ENCODE results near the gene MEFV.
"Not testable (repeated sequence)": the region's sequence is repeated elsewhere in the genome, so short reads cannot be mapped to it uniquely, and the experiment has no call there.

The MEFV gene

GRCh38 chr16:3281222-3281820 is 24.9 kb upstream of the MEFV start:
- H3K27ac ChIP-seq, result peak overlapping the region; percentile 91
- peaks cover 8% of the 10 kb centered on the region; the same call in 1 of the 2 replicates for H3K36me3 ChIP-seq (ENCODE audit: insufficient read depth)
- H3K79me2 ChIP-seq (ENCODE audit: insufficient read depth, low read depth), result peaks cover 29% of the 10 kb centered on the region
- no peak for TF ChIP-seq CTCF (conservative IDR thresholded peaks at IDR 0.05; ENCODE audit: low read depth, low read length)
- no peak overlapping the region for H3K4me3 ChIP-seq (IDR thresholded peaks at IDR 0.05; ENCODE audit: insufficient read depth, low read depth, low read length)
- peak overlapping the region; percentile 65; the same call in 1 of the 2 replicates for H2AFZ ChIP-seq (ENCODE audit: low read depth)
- peak overlapping the region; percentile 52 for H3K4me2 ChIP-seq
- H3K27me3 ChIP-seq (ENCODE audit: insufficient read depth, low read depth), result no peaks in the 10 kb centered on the region
- H3K9ac ChIP-seq, result peak overlapping the region; percentile 88; the same call in 1 of the 2 replicates
- peaks cover 25% of the 10 kb centered on the region for H3K4me1 ChIP-seq (ENCODE audit: low read depth, poor library complexity, severe bottlenecking)
- H4K20me1 ChIP-seq (ENCODE audit: insufficient read depth), result no peaks in the 10 kb centered on the region

DNA sequence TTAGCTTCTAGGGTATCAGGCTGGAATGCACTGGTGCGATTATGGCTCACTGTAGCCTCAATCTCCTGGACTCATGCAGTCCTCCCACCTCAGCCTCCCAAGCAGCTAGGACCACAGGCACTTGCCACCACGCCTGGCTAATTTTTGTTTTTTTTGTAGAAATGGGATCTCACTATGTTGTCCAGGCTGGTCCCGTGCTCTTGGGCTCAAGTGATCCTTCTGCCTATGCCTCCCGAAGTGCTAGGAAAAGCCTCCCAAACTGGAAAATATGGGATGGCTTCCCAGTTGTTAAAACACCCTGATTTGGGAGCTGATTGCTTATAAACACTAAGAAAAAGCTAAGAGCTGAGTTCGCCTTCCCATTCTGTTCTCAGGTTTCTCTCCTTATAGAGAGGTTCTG is 20.2 kb upstream of the MEFV start:
- no peaks in the 10 kb centered on the region for H3K36me3 ChIP-seq (ENCODE audit: insufficient read depth)
- H3K9ac ChIP-seq, result no peak overlapping the region
- no peaks in the 10 kb centered on the region for H3K79me2 ChIP-seq (ENCODE audit: insufficient read depth, low read depth)
- no peak for TF ChIP-seq CTCF (conservative IDR thresholded peaks at IDR 0.05; ENCODE audit: low read depth, low read length)
- no peak overlapping the region for H3K4me3 ChIP-seq (IDR thresholded peaks at IDR 0.05; ENCODE audit: insufficient read depth, low read depth, low read length)
- no peak overlapping the region for H2AFZ ChIP-seq (ENCODE audit: low read depth)
- peaks cover 12% of the 10 kb centered on the region for H3K4me1 ChIP-seq (ENCODE audit: low read depth, poor library complexity, severe bottlenecking)
- no peak overlapping the region for H3K27ac ChIP-seq
- H4K20me1 ChIP-seq (ENCODE audit: insufficient read depth), result no peaks in the 10 kb centered on the region
- H3K4me2 ChIP-seq, result no peak overlapping the region
- H3K27me3 ChIP-seq (ENCODE audit: insufficient read depth, low read depth), result no peaks in the 10 kb centered on the region

DNA sequence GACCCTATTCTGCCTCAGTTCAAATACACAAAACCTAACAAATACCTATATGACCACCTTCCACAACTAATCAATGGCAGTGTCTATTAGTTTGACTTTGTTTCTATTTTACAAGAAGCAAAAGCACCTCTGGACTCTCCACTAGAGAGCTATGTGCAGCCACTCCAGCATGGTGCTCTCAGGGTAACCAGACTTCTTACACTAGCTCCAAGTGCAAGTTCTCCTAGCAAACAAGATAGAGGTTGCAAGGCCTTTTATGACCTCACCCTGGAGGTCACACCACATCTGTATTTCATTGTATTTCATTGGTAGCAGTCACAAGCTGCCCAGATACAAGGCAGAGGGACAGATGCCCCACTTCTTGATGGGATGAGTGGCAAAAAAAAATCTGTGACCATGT is 18.5 kb upstream of the MEFV start:
- Histone ChIP-seq H3K27me3 (ENCODE audit: insufficient read depth, low read depth) (no peaks in the 10 kb centered on the region), H3K79me2 (ENCODE audit: insufficient read depth, low read depth) (no peaks in the 10 kb centered on the region), H2AFZ (ENCODE audit: low read depth) (no peak overlapping the region), H3K27ac (no peak overlapping the region), H3K4me2 (no peak overlapping the region), H3K4me1 (ENCODE audit: low read depth, poor library complexity, severe bottlenecking) (peaks cover 3% of the 10 kb centered on the region), H4K20me1 (ENCODE audit: insufficient read depth) (no peaks in the 10 kb centered on the region), H3K9ac (no peak overlapping the region), H3K4me3 (IDR thresholded peaks at IDR 0.05; ENCODE audit: insufficient read depth, low read depth, low read length) (no peak overlapping the region), H3K36me3 (ENCODE audit: insufficient read depth) (no peaks in the 10 kb centered on the region)
- no peak for TF ChIP-seq CTCF (conservative IDR thresholded peaks at IDR 0.05; ENCODE audit: low read depth, low read length)

DNA sequence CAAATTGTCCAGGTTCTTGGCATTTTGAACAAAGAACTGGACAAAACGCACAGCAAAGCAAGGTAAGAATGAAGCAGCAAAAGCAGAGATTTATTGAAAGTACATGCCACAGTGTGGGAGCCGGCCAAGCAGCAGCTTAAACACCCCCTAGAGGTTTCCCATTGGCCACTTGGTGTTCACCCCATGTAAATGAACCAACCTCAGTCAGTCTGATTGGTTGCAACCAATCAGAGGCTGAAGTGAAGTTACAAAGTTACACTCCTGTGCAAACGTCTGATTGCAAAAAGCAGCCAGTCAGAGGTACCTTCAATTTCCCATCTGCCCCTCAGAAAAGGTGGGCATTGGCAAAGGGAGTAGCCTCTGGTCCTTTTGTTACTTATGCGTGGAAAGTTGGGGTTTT is 18.1 kb upstream of the MEFV start:
- no peaks in the 10 kb centered on the region for H3K27me3 ChIP-seq (ENCODE audit: insufficient read depth, low read depth)
- H3K79me2 ChIP-seq (ENCODE audit: insufficient read depth, low read depth), result no peaks in the 10 kb centered on the region
- no peak overlapping the region for H3K4me2 ChIP-seq
- H2AFZ ChIP-seq (ENCODE audit: low read depth), result no peak overlapping the region
- H3K36me3 ChIP-seq (ENCODE audit: insufficient read depth), result no peaks in the 10 kb centered on the region
- peaks cover 3% of the 10 kb centered on the region for H3K4me1 ChIP-seq (ENCODE audit: low read depth, poor library complexity, severe bottlenecking)
- H3K9ac ChIP-seq, result no peak overlapping the region
- no peak overlapping the region for H3K27ac ChIP-seq
- no peak overlapping the region for H3K4me3 ChIP-seq (IDR thresholded peaks at IDR 0.05; ENCODE audit: insufficient read depth, low read depth, low read length)
- TF ChIP-seq CTCF (conservative IDR thresholded peaks at IDR 0.05; ENCODE audit: low read depth, low read length), result no peak
- H4K20me1 ChIP-seq (ENCODE audit: insufficient read depth), result no peaks in the 10 kb centered on the region

GRCh38 chr16:3271281-3271680 is 14.8 kb upstream of the MEFV start:
- H3K4me1 ChIP-seq (ENCODE audit: low read depth, poor library complexity, severe bottlenecking); H3K9ac ChIP-seq; H3K4me3 ChIP-seq (IDR thresholded peaks at IDR 0.05; ENCODE audit: insufficient read depth, low read depth, low read length); H3K4me2 ChIP-seq; H3K36me3 ChIP-seq (ENCODE audit: insufficient read depth); H3K27ac ChIP-seq; H3K79me2 ChIP-seq (ENCODE audit: insufficient read depth, low read depth); H2AFZ ChIP-seq (ENCODE audit: low read depth); H4K20me1 ChIP-seq (ENCODE audit: insufficient read depth); H3K27me3 ChIP-seq (ENCODE audit: insufficient read depth, low read depth): not testable (repeated sequence)

- H2AFZ ChIP-seq (ENCODE audit: low read depth); H3K4me3 ChIP-seq (IDR thresholded peaks at IDR 0.05; ENCODE audit: insufficient read depth, low read depth, low read length); H3K9ac ChIP-seq; H3K27me3 ChIP-seq (ENCODE audit: insufficient read depth, low read depth); H3K27ac ChIP-seq; H4K20me1 ChIP-seq (ENCODE audit: insufficient read depth); H3K36me3 ChIP-seq (ENCODE audit: insufficient read depth); H3K4me1 ChIP-seq (ENCODE audit: low read depth, poor library complexity, severe bottlenecking); H3K79me2 ChIP-seq (ENCODE audit: insufficient read depth, low read depth); H3K4me2 ChIP-seq: not testable (repeated sequence)
Measured at GRCh38 chr16:3270718-3271117, 14.3 kb upstream of the MEFV start.

Data from KMS-11 (cell line).